CD8-positive, alpha-beta memory T cell (primary cell): ENCODE data around the gene KMT2C. TPM values are rescaled to one million over a fixed set of nuclear protein-coding genes. Genes with fewer than 3 reads are reported as not detected.
"Not testable (repeated sequence)": the region's sequence is repeated elsewhere in the genome, so short reads cannot be mapped to it uniquely, and the experiment has no call there.

Experiments used
- CTCF ChIA-PET: fragments of 350-600 bp; sonication (Branson Sonifier 250); formaldehyde crosslinking; loops from one replicate; lab custom pipeline; 2021; ENCODE audit warnings: antibody characterized with exemption; lab: Charles Lee
- POLR2A ChIA-PET: fragments of 350-600 bp; sonication (Branson Sonifier 250); formaldehyde crosslinking; loops from one replicate; lab custom pipeline; 2021; ENCODE audit warnings: antibody characterized with exemption; lab: Charles Lee
- DNase-seq, 5 donors: peaks; one replicate each; pipeline versions ENCODE4 v3.0.0 to v3.0.0-alpha.2; 2020 to 2022; ENCODE audit warnings: mixed read lengths in 1 of 5
- H3K27ac ChIP-seq: one replicate; pipeline ENCODE4 v1.7.0; 2013; ENCODE audit warnings: low read depth, mild to moderate bottlenecking, low read length, moderate library complexity
- H3K27me3 ChIP-seq: 2 replicates; pipeline ENCODE4 v1.7.0; 2013; ENCODE audit warnings: low read length, mild to moderate bottlenecking; ENCODE audit not compliant: insufficient read depth, poor library complexity, severe bottlenecking
- H3K36me3 ChIP-seq: 2 replicates; pipeline ENCODE4 v1.7.0; 2013; ENCODE audit warnings: mild to moderate bottlenecking, low read length, moderate library complexity; ENCODE audit not compliant: insufficient read depth
- H3K4me1 ChIP-seq: 2 replicates; pipeline ENCODE4 v1.7.0; 2013; ENCODE audit warnings: mild to moderate bottlenecking, low read length, moderate library complexity; ENCODE audit not compliant: insufficient read depth
- H3K4me3 ChIP-seq: 2 replicates; pipeline ENCODE4 v1.7.0; 2013; ENCODE audit warnings: mild to moderate bottlenecking, low read length
- H3K9me3 ChIP-seq: 2 replicates; pipeline ENCODE4 v1.7.0; 2013; ENCODE audit warnings: mild to moderate bottlenecking, low read length
- H3K27ac Mint-ChIP-seq, 8 donors: one replicate each; pipeline ENCODE4 v1.8.0; 2020 to 2021; ENCODE audit warnings: mixed read lengths in 8 of 8, mild to moderate bottlenecking in 6 of 8, inconsistent platforms in 3 of 8, moderate library complexity in 3 of 8
- H3K27me3 Mint-ChIP-seq, 2 donors: one replicate each; pipeline ENCODE4 v1.8.0; 2020 to 2021; ENCODE audit warnings: mixed read lengths in 2 of 2, mild to moderate bottlenecking in 1 of 2, moderate library complexity in 1 of 2
- H3K36me3 Mint-ChIP-seq, 3 donors: one replicate each; pipeline ENCODE4 v1.8.0; 2020 to 2021; ENCODE audit warnings: mixed read lengths in 3 of 3, inconsistent platforms in 1 of 3, mild to moderate bottlenecking in 1 of 3
- H3K4me1 Mint-ChIP-seq, 3 donors: one replicate each; pipeline ENCODE4 v1.8.0; 2020 to 2021; ENCODE audit warnings: mixed read lengths in 3 of 3, inconsistent platforms in 1 of 3, mild to moderate bottlenecking in 1 of 3
- H3K4me3 Mint-ChIP-seq, 7 donors: one replicate each; pipeline ENCODE4 v1.8.0; 2020 to 2021; ENCODE audit warnings: mixed read lengths in 7 of 7, mild to moderate bottlenecking in 6 of 7, moderate library complexity in 4 of 7, inconsistent platforms in 2 of 7
- H3K9me3 Mint-ChIP-seq, 5 donors: one replicate each; pipeline ENCODE4 v1.8.0; 2020 to 2022; ENCODE audit warnings: mixed read lengths in 5 of 5, mild to moderate bottlenecking in 3 of 5, moderate library complexity in 2 of 5, inconsistent platforms in 1 of 5
- polyA plus RNA-seq: library from polyadenylated mRNA; unstranded; fragments of 300-500 nt; fragmentation: Illumina TruSeq; gene quantifications from one replicate; pipeline ENCODE4 v1.2.3, GENCODE V29; 2021
- total RNA-seq, 2 experiments: library from RNA; stranded (reverse); gene quantifications; one replicate each; pipeline ENCODE4 v1.2.3, GENCODE V29; 2021

KMT2C gene
- 10 to 100 TPM; 42.0 to 45.3 TPM for total RNA-seq
- 18.7 TPM for polyA plus RNA-seq

- ChIA-PET CTCF (interaction anchor here (1.6 kb wide), 1 partner anchor 27 kb away, joined by 7 read pairs; no protein-coding TSS in a partner anchor), POLR2A (interaction anchor here (0.7 to 4.2 kb wide), 2 partner anchors 28 to 31 kb away, joined by 3 to 28 read pairs; no protein-coding TSS in a partner anchor)
- H3K4me1 Mint-ChIP-seq, result peaks cover 31 to 41% (median 39%) of the 10 kb centered on the region in 3 donors
- H3K36me3 Mint-ChIP-seq, result peaks cover 0 to 11% (median 0%) of the 10 kb centered on the region in 3 donors
- Histone ChIP-seq H3K4me1 (peaks cover 27% of the 10 kb centered on the region), H3K27ac (peak within 1 kb of the TSS; percentile 93), H3K9me3 (no peaks in the 10 kb centered on the region), H3K27me3 (no peaks in the 10 kb centered on the region), H3K4me3 (peak within 1 kb of the TSS; percentile 79), H3K36me3 (no peaks in the 10 kb centered on the region)
- H3K27ac Mint-ChIP-seq, result peak within 1 kb of the TSS; percentile 88 to 99 (median 96)
- peaks cover 0 to 9% of the 10 kb centered on the region in 2 donors for H3K27me3 Mint-ChIP-seq
- no peaks in the 10 kb centered on the region for H3K9me3 Mint-ChIP-seq
- H3K4me3 Mint-ChIP-seq, result peak within 1 kb of the TSS; percentile 87 to 98 (median 91)
- DNase-seq, result peak; percentile 34 to 72 (median 54)
Measured at GRCh38 chr7:152435384-152436110, at the start of gene KMT2C. KMT2C (minus strand) TSS chr7:152436003; CDS start chr7:152435786, 217 bp downstream.

GRCh38 chr7:152481082-152481481 lies 45.3 kb upstream of the KMT2C start:
- Histone ChIP-seq H3K27ac (no peak overlapping the region), H3K4me3 (no peak overlapping the region), H3K9me3 (no peaks in the 10 kb centered on the region), H3K27me3 (no peaks in the 10 kb centered on the region), H3K36me3 (no peaks in the 10 kb centered on the region), H3K4me1 (no peaks in the 10 kb centered on the region)
- Mint-ChIP-seq H3K27ac (no peak overlapping the region), H3K4me1 (no peaks in the 10 kb centered on the region), H3K9me3 (no peaks in the 10 kb centered on the region), H3K36me3 (no peaks in the 10 kb centered on the region), H3K4me3 (no peak overlapping the region), H3K27me3 (no peaks in the 10 kb centered on the region)
- CTCF ChIA-PET, result no interaction called here
- no peak for DNase-seq
- POLR2A ChIA-PET, result no interaction called here

GRCh38 chr7:152480664-152481063 lies 44.9 kb upstream of the KMT2C start:
- Mint-ChIP-seq H3K4me3 (no peak overlapping the region), H3K36me3 (no peaks in the 10 kb centered on the region), H3K9me3 (no peaks in the 10 kb centered on the region), H3K27me3 (no peaks in the 10 kb centered on the region), H3K27ac (no peak overlapping the region), H3K4me1 (no peaks in the 10 kb centered on the region)
- Histone ChIP-seq H3K36me3 (no peaks in the 10 kb centered on the region), H3K27me3 (no peaks in the 10 kb centered on the region), H3K27ac (no peak overlapping the region), H3K4me3 (no peak overlapping the region), H3K4me1 (no peaks in the 10 kb centered on the region), H3K9me3 (no peaks in the 10 kb centered on the region)
- no peak for DNase-seq
- POLR2A ChIA-PET, result no interaction called here
- CTCF ChIA-PET, result no interaction called here

GRCh38 chr7:152479595-152479994 lies 43.8 kb upstream of the KMT2C start:
- Mint-ChIP-seq H3K4me3 (no peak overlapping the region), H3K36me3 (no peaks in the 10 kb centered on the region), H3K27ac (no peak overlapping the region), H3K27me3 (no peaks in the 10 kb centered on the region), H3K9me3 (no peaks in the 10 kb centered on the region), H3K4me1 (no peaks in the 10 kb centered on the region)
- no peak for DNase-seq
- POLR2A ChIA-PET, result no interaction called here
- Histone ChIP-seq H3K4me1 (no peaks in the 10 kb centered on the region), H3K27me3 (no peaks in the 10 kb centered on the region), H3K4me3 (no peak overlapping the region), H3K36me3 (no peaks in the 10 kb centered on the region), H3K9me3 (no peaks in the 10 kb centered on the region), H3K27ac (no peak overlapping the region)
- CTCF ChIA-PET, result no interaction called here

GRCh38 chr7:152478140-152478539 lies 42.3 kb upstream of the KMT2C start:
- no peaks in the 10 kb centered on the region for H3K9me3 ChIP-seq
- Mint-ChIP-seq H3K27me3 (no peaks in the 10 kb centered on the region), H3K4me3 (no peak overlapping the region), H3K9me3 (no peaks in the 10 kb centered on the region), H3K36me3 (no peaks in the 10 kb centered on the region), H3K27ac (no peak overlapping the region), H3K4me1 (no peaks in the 10 kb centered on the region)
- no peak for DNase-seq
- no peak overlapping the region for H3K27ac ChIP-seq
- no peak overlapping the region for H3K4me3 ChIP-seq
- CTCF ChIA-PET, result no interaction called here
- POLR2A ChIA-PET, result no interaction called here
- H3K36me3 ChIP-seq, result no peaks in the 10 kb centered on the region
- no peaks in the 10 kb centered on the region for H3K4me1 ChIP-seq
- no peaks in the 10 kb centered on the region for H3K27me3 ChIP-seq

GRCh38 chr7:152477079-152477478 lies 41.3 kb upstream of the KMT2C start:
- H3K4me3 Mint-ChIP-seq, result no peak overlapping the region
- H3K27ac ChIP-seq, result no peak overlapping the region
- H3K36me3 ChIP-seq, result no peaks in the 10 kb centered on the region
- peak overlapping the region in 2 of 8 donors; percentile 67 to 78 for H3K27ac Mint-ChIP-seq
- no peaks in the 10 kb centered on the region for H3K9me3 ChIP-seq
- no peaks in the 10 kb centered on the region for H3K4me1 Mint-ChIP-seq
- ChIA-PET POLR2A (interaction anchor here (0.6 kb wide), 1 partner anchor 44 kb away, joined by 3 read pairs; no protein-coding TSS in a partner anchor), CTCF (no interaction called here)
- peaks cover 0 to 3% (median 0%) of the 10 kb centered on the region in 5 donors for H3K9me3 Mint-ChIP-seq
- H3K36me3 Mint-ChIP-seq, result no peaks in the 10 kb centered on the region
- H3K27me3 Mint-ChIP-seq, result no peaks in the 10 kb centered on the region
- H3K4me3 ChIP-seq, result no peak overlapping the region
- no peak for DNase-seq
- no peaks in the 10 kb centered on the region for H3K4me1 ChIP-seq
- no peaks in the 10 kb centered on the region for H3K27me3 ChIP-seq

GRCh38 chr7:152476551-152476950 lies 40.7 kb upstream of the KMT2C start:
- ChIA-PET POLR2A (interaction anchor here (0.6 kb wide), 1 partner anchor 44 kb away, joined by 3 read pairs; no protein-coding TSS in a partner anchor), CTCF (interaction anchor here (0.6 kb wide), 1 partner anchor 55 kb away, joined by 3 read pairs; no protein-coding TSS in a partner anchor)
- Mint-ChIP-seq H3K4me3 (no peak overlapping the region), H3K4me1 (no peaks in the 10 kb centered on the region), H3K9me3 (peaks cover 0 to 3% (median 0%) of the 10 kb centered on the region in 5 donors), H3K36me3 (peaks cover 0 to under 1% (median 0%) of the 10 kb centered on the region in 3 donors), H3K27me3 (no peaks in the 10 kb centered on the region), H3K27ac (no peak overlapping the region)
- Histone ChIP-seq H3K4me3 (no peak overlapping the region), H3K9me3 (no peaks in the 10 kb centered on the region), H3K27ac (no peak overlapping the region), H3K36me3 (no peaks in the 10 kb centered on the region), H3K27me3 (no peaks in the 10 kb centered on the region), H3K4me1 (no peaks in the 10 kb centered on the region)
- DNase-seq, result no peak

GRCh38 chr7:152471023-152471620 lies 35.3 kb upstream of the KMT2C start:
- H3K4me1 Mint-ChIP-seq, H3K9me3 ChIP-seq, H3K4me3 ChIP-seq, H3K27ac ChIP-seq, H3K27me3 ChIP-seq, H3K36me3 ChIP-seq, POLR2A ChIA-PET, H3K9me3 Mint-ChIP-seq, H3K36me3 Mint-ChIP-seq, DNase-seq, H3K27ac Mint-ChIP-seq, H3K4me3 Mint-ChIP-seq, H3K27me3 Mint-ChIP-seq, H3K4me1 ChIP-seq: not testable (repeated sequence)
- CTCF ChIA-PET, result interaction anchor here (0.6 kb wide), 1 partner anchor 162 kb away, joined by 3 read pairs; no protein-coding TSS in a partner anchor
